Activated CD8-positive, alpha-beta memory T cell treated with anti-CD3 and anti-CD28 coated beads, Interleukin-2, amount 50 U/mL, for 4 hours (primary cell): ENCODE results near the gene AUTS2.

Experiments used
- DNase-seq: peaks from one replicate; pipeline ENCODE4 v3.0.0-alpha.2; 2020

Gene AUTS2

GRCh38 chr7:70098905-70099672 is 500.8 kb downstream of the AUTS2 start:
- DNase-seq, result no peak

DNA sequence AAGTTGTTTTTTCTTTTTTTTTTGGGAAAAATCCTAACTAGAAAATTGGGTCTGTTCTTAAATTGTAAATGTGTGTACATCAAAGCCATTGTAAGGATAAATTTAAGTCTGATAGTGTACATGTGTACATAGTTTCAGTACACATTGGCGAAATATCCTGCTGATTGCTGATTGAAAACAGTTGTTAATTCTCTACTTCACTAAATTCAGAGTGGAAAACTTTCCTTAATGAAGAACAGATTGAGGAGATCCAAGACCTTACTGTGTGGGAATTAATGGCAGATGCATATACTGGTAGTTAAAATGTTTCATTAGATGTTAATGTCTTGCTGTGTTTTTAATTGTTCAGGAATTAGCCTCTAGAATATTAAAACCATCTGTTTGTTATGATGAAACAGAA is 506.0 kb downstream of the AUTS2 start:
- DNase-seq, result no peak

- no peak for DNase-seq
Observed at GRCh38 chr7:70113078-70113477, 514.8 kb downstream of the AUTS2 start.

DNA sequence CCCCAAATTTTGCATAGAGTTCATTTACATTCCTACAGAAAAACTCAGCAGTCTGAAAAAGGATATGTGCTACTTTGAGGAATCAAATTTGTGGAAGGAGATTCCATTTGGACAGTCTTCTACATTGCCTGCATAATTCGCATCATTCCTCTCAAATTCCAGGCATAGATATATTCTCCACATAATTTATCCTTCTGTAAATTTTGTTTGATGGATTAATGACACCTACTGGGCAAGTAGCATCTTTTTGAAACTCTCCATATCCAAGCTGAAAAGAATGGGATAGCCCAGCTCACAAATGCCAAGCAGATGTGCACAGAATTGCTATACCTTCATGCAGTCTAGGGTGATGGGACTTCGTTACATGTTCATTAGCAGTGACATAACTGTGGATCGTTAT is 515.3 kb downstream of the AUTS2 start:
- DNase-seq, result no peak

DNA sequence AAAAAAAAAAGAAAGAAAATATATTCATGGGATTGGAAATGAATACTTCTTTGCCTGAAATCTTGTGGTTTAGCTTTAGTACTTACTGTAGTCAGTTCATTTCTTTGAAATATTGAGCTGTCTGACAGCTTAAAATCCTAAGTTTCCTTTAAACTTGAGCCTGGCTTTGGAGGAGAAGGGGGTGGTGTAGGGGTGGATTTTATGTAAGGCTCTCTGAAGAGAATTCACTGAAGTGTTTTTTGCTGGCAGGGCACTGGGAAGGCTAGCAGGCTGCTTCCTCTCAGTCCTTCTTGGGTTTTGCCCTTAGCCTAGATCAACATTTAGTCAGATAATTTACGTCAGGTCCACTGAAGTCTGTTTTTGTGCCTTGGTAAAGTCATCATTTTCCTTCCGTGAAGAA is 516.5 kb downstream of the AUTS2 start:
- DNase-seq, result no peak

GRCh38 chr7:70116244-70116643 is 518.0 kb downstream of the AUTS2 start:
- no peak for DNase-seq

GRCh38 chr7:70116867-70117266 is 518.6 kb downstream of the AUTS2 start:
- no peak for DNase-seq

GRCh38 chr7:70120851-70121250 is 522.6 kb downstream of the AUTS2 start:
- no peak for DNase-seq

GRCh38 chr7:70131817-70132216 is 533.5 kb downstream of the AUTS2 start:
- DNase-seq, result no peak

GRCh38 chr7:70132226-70132851 is 534.1 kb downstream of the AUTS2 start:
- no peak for DNase-seq

GRCh38 chr7:70132852-70133690 is 534.8 kb downstream of the AUTS2 start:
- DNase-seq, result no peak

GRCh38 chr7:70134029-70134770 is 535.9 kb downstream of the AUTS2 start:
- DNase-seq, result no peak

- no peak for DNase-seq
Observed at GRCh38 chr7:70135656-70136055, 537.4 kb downstream of the AUTS2 start.

GRCh38 chr7:70137126-70137525 is 538.9 kb downstream of the AUTS2 start:
- DNase-seq, result no peak

- DNase-seq, result no peak
Observed at GRCh38 chr7:70142247-70142932, 544.1 kb downstream of the AUTS2 start.

GRCh38 chr7:70143075-70144044 is 545.1 kb downstream of the AUTS2 start:
- DNase-seq, result no peak

- DNase-seq, result no peak
Observed at GRCh38 chr7:70148997-70149396, 550.7 kb downstream of the AUTS2 start.

DNA sequence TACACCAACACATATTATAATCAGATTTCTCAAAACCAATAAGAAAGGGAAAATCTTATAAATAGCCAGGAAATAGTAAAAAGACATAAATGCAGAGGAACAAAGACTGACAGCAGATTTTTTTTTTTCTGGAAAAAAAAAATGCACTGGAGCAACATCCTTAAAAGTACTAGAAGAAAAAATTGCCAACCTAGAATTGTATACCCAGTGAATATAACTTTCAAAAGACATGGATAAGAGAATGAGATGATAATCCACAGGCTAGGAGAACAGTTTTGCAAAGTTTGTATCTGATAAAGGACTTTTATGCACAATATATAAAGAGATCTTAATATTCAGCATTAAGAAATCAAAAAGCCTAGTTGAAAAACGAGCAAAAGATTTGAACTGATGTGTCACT is 554.0 kb downstream of the AUTS2 start:
- DNase-seq, result no peak

GRCh38 chr7:70153933-70154332 is 555.7 kb downstream of the AUTS2 start:
- DNase-seq, result no peak

DNA sequence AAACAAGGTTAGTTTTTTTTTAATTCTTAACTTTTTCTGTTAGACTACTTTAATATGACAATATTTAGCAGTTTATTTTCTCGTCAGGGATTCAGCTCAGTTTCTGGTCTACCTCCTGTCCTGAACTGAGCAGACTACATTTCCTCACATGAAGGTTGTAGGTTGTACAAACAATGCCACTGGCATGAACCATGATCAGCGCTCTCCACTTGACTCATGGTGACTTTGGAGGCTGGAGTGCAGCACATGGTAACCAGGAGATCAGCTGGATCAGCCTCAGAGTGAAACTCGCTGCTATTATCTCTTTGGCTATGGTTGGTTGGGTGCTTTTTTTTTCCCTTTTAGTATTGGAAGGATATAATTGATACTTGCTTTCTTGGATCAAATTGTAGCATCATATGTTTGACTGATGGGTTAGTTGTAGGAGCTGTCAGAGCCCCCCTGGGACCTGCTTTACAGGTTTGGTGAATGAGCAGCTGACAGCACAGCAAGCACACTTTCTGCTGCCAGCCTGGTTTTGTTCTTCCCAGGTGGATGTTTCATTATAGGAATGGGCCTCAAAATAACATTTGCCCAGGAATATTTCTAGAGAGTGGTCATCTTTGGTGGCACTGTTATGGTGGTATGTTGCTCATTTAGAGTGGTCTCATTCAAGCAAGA is 556.4 kb downstream of the AUTS2 start:
- no peak for DNase-seq

GRCh38 chr7:70156057-70156456 is 557.8 kb downstream of the AUTS2 start:
- DNase-seq, result no peak
